G401.6 (cell line): ENCODE data around the gene UBE2J2.

Experiments used
- FAIRE-seq: peaks from 2 replicates; lab custom pipeline; 2012; peaks lifted over from hg19 to GRCh38; lab: Jason Lieb, UNC

The UBE2J2 gene

DNA sequence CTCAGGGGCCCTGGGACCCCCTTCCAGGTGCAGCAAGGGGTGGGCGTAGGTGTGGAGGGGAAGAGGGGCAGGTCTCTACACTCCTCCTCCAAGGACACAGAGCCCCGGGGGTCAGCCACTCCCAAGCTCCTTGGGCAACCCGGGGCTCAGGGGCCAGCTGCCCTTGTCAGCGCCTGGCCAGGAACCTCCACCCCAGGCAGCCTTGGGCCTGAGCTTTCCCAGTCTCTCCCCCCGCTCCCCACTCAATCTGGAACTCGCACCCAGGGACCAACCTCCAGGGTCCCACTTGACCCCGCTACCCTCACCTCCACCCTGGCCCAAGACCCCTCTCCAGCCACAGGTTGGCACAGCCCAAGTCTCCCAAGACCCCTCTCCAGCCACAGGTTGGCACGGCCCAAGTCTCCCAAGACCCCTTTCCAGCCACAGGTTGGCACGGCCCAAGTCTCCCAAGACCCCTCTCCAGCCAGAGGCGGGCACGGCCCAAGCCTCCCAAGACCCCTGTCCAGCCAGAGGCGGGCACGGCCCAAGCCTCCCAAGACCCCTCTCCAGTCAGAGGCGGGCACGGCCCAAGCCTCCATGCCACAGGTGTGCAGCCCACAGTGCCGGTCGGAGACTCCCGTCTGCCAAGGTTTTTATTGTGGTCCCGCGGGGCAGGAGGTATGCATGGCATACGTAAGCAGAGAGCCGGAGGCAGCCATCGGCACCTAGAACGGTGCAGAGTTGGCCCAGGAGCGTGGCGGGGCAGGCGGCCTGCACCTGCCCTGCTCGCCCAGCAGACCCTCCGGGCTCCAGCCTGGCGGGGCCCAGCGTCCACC is 62.7 kb downstream of the UBE2J2 start:
- FAIRE-seq, result no peak

DNA sequence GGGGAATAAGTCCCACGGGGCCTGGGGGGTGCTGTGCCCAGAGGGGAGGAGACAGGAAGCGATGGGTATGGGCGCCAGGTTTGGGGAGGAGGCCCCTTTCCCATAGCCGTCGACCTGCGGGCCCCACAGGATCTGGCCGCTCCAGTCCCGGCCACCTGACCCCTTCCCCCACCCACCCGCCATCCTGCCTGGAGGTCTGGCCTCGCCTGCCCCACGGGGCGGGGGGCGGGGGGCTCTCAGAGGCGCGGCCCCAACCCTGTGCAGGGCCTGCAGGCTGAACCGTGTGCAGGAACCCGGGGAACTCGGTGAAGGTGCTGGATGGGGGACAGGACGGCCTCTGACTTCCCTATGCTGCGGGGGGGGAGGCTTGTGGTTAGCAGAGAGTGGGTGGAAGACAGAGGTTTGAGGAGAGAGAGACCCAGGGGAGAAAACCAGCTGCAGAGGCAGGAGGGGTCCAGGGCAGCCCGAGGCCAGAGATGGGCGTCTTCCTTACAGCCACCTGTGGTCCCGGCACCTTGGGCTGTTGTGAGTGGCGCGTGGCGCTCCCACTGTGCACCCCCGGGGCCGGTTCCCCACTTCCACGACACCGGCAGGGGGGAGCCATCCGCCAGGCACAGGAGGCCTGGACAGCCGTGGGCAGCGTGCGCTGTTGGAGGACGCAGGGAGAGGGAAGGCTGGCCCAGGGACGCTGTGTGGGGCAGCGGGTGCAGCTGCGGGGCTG is 64.8 kb downstream of the UBE2J2 start:
- FAIRE-seq, result no peak

DNA sequence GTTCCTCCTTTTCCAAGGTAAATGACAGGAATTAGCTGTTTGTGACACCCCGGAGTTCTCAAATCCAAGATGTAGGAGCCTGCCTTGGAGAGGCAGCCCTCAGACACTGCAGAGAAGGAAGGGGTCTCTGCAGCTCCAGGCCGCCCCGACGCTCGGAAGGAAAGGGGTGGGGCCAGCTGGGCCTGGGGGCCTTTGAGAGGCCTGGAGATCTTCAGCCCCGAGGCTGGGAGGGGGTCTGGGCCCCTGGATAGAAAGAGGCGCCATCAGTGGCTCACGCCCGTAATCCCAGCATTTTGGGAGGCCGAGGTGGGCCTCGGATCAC is 66.1 kb downstream of the UBE2J2 start:
- no peak for FAIRE-seq

DNA sequence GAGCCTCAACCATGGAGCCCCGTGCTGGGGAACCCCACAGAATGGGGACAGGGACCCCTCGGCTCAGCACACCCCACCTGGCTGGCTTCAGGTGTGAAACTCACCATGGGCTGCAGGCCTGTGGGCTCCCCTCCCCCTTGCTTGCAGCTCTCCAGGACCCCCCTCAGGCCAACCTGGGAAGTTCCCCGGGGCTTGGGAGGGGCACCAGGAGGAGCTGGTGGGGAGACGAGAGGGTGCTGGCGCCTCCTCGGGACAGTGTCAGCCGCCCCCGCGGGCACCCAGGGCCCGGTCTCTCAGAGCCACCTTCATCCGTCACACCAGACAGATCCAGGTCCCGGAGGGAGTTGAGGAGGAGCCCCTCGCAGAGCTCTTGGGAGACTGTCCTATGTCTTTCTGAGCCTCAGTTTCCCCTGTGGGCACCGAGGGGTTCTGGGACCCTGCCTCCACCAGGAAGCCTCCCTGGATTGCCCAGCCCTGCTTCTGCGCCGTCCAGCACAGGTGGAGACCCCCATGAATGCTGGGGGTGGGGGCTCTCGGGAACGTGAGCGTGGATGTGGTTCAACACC is 66.6 kb downstream of the UBE2J2 start:
- no peak for FAIRE-seq

DNA sequence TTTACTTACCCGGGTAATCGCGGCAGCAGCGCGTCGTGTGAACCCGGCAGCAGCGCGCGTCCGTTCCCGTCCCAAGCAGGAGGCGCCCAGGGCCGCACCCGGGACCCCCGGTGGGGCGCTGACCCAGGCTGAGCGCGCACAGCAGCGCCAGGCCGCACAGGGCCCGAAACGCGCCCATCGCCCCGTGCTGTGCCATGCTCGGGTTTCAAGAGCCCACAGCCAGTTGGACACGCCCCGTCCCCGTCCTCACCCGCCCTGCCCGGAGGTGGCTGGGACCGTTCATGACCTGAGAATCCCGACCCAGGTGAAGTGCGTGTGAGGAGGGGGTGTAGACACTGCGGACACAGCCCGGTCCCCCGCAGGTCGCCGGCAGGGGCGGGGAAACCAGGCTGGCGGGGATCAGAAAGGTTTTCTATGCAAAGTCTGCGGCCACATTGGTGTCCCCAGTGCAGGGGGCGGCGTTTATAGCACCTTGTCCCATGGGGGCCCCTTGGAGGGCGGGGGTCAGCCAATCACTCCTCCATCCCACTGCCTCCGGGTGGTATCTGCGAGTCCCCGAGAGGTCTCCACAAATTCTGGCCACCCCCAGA is 67.2 kb downstream of the UBE2J2 start, which contains the start of gene TNFRSF18:
TNFRSF18 (minus strand) TSS at position 217 of the 590 bp plus-strand sequence; CDS start at position 196, 21 bp downstream.
- FAIRE-seq, result no peak

DNA sequence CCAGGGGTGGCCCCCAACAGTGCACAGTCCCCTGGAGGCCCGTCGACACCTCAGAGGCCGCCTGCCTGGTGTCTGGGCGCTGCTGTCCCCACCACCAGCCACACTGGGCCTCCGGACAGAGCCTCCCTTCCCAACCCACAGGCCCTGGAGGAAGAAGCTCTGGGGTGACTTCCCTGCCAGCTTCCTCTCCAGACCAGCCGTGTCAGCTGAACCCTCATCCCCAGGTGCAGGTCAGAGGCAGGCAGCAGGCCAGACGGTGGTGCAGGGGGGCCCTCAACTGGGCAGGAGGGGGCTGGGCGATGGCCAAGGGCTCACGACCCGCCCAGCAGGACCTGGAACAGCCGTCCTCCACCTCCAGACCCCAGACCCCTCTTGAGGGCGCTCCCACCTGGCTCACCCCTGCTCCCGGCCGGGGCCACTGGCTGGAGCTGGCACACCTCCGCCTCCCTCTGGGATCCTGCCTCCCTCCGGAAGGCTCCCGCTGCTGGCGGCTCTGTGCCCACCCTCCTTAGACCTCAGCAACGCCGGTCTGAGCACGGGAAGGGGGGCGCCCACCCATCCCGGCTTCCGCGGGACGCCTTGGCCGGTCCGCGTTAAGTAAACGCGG is 67.8 kb downstream of the UBE2J2 start:
- FAIRE-seq, result no peak

DNA sequence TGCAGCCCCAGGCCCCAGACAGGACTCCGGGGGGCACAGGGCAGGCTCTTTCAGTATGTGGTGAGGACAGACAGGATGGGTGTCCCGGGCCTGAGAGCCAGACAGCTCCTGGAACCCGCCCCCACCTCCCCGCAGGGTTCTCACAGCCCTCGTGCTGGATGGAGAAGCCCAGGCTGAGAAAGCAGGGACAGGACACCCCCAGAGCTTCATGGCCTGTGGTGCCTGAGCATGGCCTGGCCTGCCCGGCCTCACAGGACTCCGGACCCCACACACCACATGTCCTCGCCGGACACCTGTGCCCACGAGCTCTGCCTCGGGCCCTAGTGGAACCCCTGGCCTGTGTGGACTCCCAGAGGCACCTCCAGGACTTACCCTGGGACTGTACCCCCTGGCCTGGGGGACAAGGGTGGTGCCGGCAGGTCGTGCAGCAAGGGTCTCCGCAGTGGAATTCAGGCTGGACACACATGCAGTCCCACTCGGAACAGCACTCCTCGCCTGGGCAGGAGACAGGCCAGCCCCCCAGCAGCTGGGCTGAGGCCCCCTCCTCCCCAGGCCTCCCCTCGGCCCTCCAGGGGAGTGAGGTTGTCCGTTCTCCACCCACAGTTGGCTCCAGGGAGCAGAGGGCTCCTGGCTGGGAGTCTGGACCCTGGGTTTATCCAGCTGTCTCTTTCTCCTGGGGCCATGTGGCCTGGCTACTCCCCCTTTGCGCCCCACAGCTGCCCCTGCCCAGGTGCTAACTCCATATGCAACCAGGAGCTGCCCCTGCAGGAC is 68.5 kb downstream of the UBE2J2 start:
- FAIRE-seq, result no peak

DNA sequence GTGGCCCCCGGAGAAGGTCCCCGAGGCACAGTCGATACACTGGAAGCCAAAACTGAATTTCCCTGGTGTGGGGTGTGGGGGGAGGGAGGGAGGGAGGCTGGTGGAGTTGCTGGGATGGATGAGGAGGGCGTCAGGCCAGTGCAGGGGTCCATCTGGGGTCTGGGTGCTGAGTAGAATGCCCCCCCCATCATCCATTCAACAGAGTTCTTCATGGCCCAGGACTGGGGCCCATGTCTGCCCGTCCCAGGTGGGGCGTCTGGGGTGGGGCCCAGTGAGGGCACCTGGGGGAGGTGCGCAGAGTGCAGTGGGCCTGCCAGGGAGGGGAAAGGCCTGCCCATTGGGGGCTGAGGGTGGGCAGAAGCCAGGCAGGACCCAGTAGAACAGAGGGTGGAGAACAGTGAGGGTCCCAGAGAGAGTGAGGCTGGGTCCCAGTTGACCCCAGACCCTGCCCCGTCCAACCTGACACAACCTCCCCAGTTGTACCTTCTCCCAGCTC is 69.2 kb downstream of the UBE2J2 start:
- FAIRE-seq, result no peak
